Tibial artery (tissue), 4 donors: ENCODE measurements around the gene ANGPTL2.

Experiments used
- DNase-seq, 2 donors: peaks; one replicate each; pipeline ENCODE4 v3.0.0-alpha.2; 2019
- H3K27ac ChIP-seq, 2 donors: fragments of 200-600 bp; sonication (generic) in 1 of 2; 1 replicate in 1 of 2; 2 replicates in 1 of 2; pipeline ENCODE4 v1.5.1; 2018 to 2019; ENCODE audit warnings: mild to moderate bottlenecking in 1 of 2
- H3K27me3 ChIP-seq, 2 donors: fragments of 200-600 bp; sonication (generic) in 1 of 2; one replicate each; pipeline versions ENCODE4 v1.5.1 to v1.6.0; 2016 to 2019
- H3K36me3 ChIP-seq, 3 donors: fragments of 200-600 bp; sonication (generic) in 2 of 3; one replicate each; pipeline ENCODE4 v1.5.1; 2016 to 2019; ENCODE audit warnings: mild to moderate bottlenecking in 2 of 3
- H3K4me1 ChIP-seq, 4 donors: fragments of 200-600 bp; sonication (generic) in 2 of 4; 1 replicate in 3 of 4; 2 replicates in 1 of 4; pipeline ENCODE4 v1.5.1; 2016 to 2019
- H3K4me3 ChIP-seq, 2 donors: fragments of 200-600 bp; sonication (generic) in 1 of 2; 1 replicate in 1 of 2; 2 replicates in 1 of 2; pipeline ENCODE4 v1.5.1; 2018 to 2019; ENCODE audit warnings: mild to moderate bottlenecking in 2 of 2
- H3K9me3 ChIP-seq, 3 donors: fragments of 200-600 bp; sonication (generic) in 1 of 3; one replicate each; pipeline ENCODE4 v1.5.1; 2016 to 2019
- CTCF ChIP-seq, 2 experiments: fragments of 200-600 bp in 1 of 2; fragments of 450-650 bp in 1 of 2; IDR thresholded peaks; one replicate each; pipeline ENCODE4 v1.5.1; 2017 to 2019; ENCODE audit warnings: antibody characterized with exemption in 2 of 2, mild to moderate bottlenecking in 1 of 2, moderate library complexity in 1 of 2
- intact Hi-C: fragments of 100-400 bp; cut with DNase I; formaldehyde crosslinking; loops from one replicate; pipeline ENCODE4 v1.15.0; 2023; ENCODE audit warnings: low total_unique reads

ANGPTL2 gene

GRCh38 chr9:127109212-127109711 lies 13.2 kb downstream of the ANGPTL2 start:
- H3K27me3 ChIP-seq, result no peaks in the 10 kb centered on the region
- no peaks in the 10 kb centered on the region for H3K9me3 ChIP-seq
- no peak overlapping the region for H3K4me3 ChIP-seq
- intact Hi-C loops, result no loop called here
- no peak for DNase-seq
- no peak overlapping the region for H3K27ac ChIP-seq
- no peak for TF ChIP-seq CTCF (IDR thresholded peaks at IDR 0.05)
- peaks cover 0 to 16% (median 13%) of the 10 kb centered on the region in 3 donors for H3K36me3 ChIP-seq
- peaks cover 0 to 36% (median 17%) of the 10 kb centered on the region in 4 donors for H3K4me1 ChIP-seq

- peaks cover 0 to 31% (median 11%) of the 10 kb centered on the region in 4 donors for H3K4me1 ChIP-seq
- intact Hi-C loops, result no loop called here
- H3K36me3 ChIP-seq, result peaks cover 0 to 19% (median 13%) of the 10 kb centered on the region in 3 donors
- no peak for DNase-seq
- no peaks in the 10 kb centered on the region for H3K27me3 ChIP-seq
- no peaks in the 10 kb centered on the region for H3K9me3 ChIP-seq
- H3K4me3 ChIP-seq, result no peak overlapping the region
- no peak for TF ChIP-seq CTCF (IDR thresholded peaks at IDR 0.05)
- peak overlapping the region; percentile 20 to 35 for H3K27ac ChIP-seq
Measured at GRCh38 chr9:127107929-127108876, 14.2 kb downstream of the ANGPTL2 start.

GRCh38 chr9:127107171-127107928 lies 15.1 kb downstream of the ANGPTL2 start:
- TF ChIP-seq CTCF (IDR thresholded peaks at IDR 0.05), result no peak
- no peaks in the 10 kb centered on the region for H3K27me3 ChIP-seq
- H3K4me3 ChIP-seq, result no peak overlapping the region
- DNase-seq, result no peak
- H3K36me3 ChIP-seq, result peaks cover 0 to 27% (median 13%) of the 10 kb centered on the region in 3 donors
- peaks cover 0 to 22% (median 7%) of the 10 kb centered on the region in 4 donors for H3K4me1 ChIP-seq
- peak overlapping the region; percentile 20 to 35 for H3K27ac ChIP-seq
- intact Hi-C loops, result no loop called here
- no peaks in the 10 kb centered on the region for H3K9me3 ChIP-seq

- Histone ChIP-seq H3K36me3 (peaks cover 0 to 27% (median 13%) of the 10 kb centered on the region in 3 donors), H3K9me3 (no peaks in the 10 kb centered on the region), H3K27ac (no peak overlapping the region), H3K27me3 (no peaks in the 10 kb centered on the region), H3K4me3 (no peak overlapping the region), H3K4me1 (peaks cover 0 to 19% (median 4%) of the 10 kb centered on the region in 4 donors)
- DNase-seq, result no peak
- TF ChIP-seq CTCF (IDR thresholded peaks at IDR 0.05), result no peak
- intact Hi-C loops, result no loop called here
Measured at GRCh38 chr9:127106466-127106855, 16.0 kb downstream of the ANGPTL2 start.

GRCh38 chr9:127105805-127106465 lies 16.5 kb downstream of the ANGPTL2 start:
- Histone ChIP-seq H3K4me3 (no peak overlapping the region), H3K4me1 (peaks cover 0 to 19% (median 4%) of the 10 kb centered on the region in 4 donors), H3K27ac (no peak overlapping the region), H3K27me3 (no peaks in the 10 kb centered on the region), H3K9me3 (no peaks in the 10 kb centered on the region), H3K36me3 (peaks cover 0 to 27% (median 13%) of the 10 kb centered on the region in 3 donors)
- no peak for TF ChIP-seq CTCF (IDR thresholded peaks at IDR 0.05)
- intact Hi-C loops, result no loop called here
- DNase-seq, result no peak
